SK-N-SH treated with all-trans-retinoic acid at 6 μM for 48 hours (cell line): ENCODE results near the gene OSBPL5.

Experiments
- ATAC-seq: fragments of 200-7000 bp; cut with Tn5 transposase; 3 replicates; pipeline ENCODE4 v1.9.1; 2020; ENCODE audit warnings: mild to moderate bottlenecking, moderate library complexity
- ARNTL ChIP-seq: fragments of 450-650 bp; formaldehyde crosslinking; IDR thresholded peaks from 2 replicates; pipeline ENCODE4 v1.5.0; 2020; ENCODE audit warnings: low read depth, mild to moderate bottlenecking, moderate library complexity, borderline replicate concordance
- BACH2 ChIP-seq: fragments of 250-450 bp; sonication (Bioruptor Pico); IDR thresholded peaks from 2 replicates; pipeline ENCODE4 v1.9.0; 2021; ENCODE audit warnings: mild to moderate bottlenecking, borderline replicate concordance
- CSDC2 ChIP-seq: fragments of 250-450 bp; sonication (Bioruptor Pico); IDR thresholded peaks from 2 replicates; pipeline ENCODE4 v1.5.0; 2020; ENCODE audit warnings: mild to moderate bottlenecking, moderate library complexity
- ESRRG ChIP-seq: fragments of 250-450 bp; sonication (Bioruptor Pico); IDR thresholded peaks from 2 replicates; pipeline ENCODE4 v1.6.1; 2021; ENCODE audit warnings: mild to moderate bottlenecking
- GLIS3 ChIP-seq: fragments of 250-450 bp; sonication (Bioruptor Pico); IDR thresholded peaks from 2 replicates; pipeline ENCODE4 v1.5.0; 2020; ENCODE audit warnings: mild to moderate bottlenecking, moderate library complexity
- OSR1 ChIP-seq: fragments of 250-450 bp; sonication (Bioruptor Pico); IDR thresholded peaks from 2 replicates; pipeline ENCODE4 v1.8.0; 2022; ENCODE audit warnings: moderate library complexity, mild to moderate bottlenecking, inconsistent platforms
- PPARA ChIP-seq: fragments of 250-450 bp; sonication (Bioruptor Pico); IDR thresholded peaks from 2 replicates; pipeline ENCODE4 v1.5.0; 2020; ENCODE audit warnings: mild to moderate bottlenecking, borderline replicate concordance
- SNAI2 ChIP-seq: fragments of 250-450 bp; sonication (Bioruptor Pico); IDR thresholded peaks from 2 replicates; pipeline ENCODE4 v1.5.0; 2020; ENCODE audit warnings: mild to moderate bottlenecking, moderate library complexity
- TCF4 ChIP-seq: fragments of 250-450 bp; sonication (Bioruptor Pico); IDR thresholded peaks from 2 replicates; pipeline ENCODE4 v1.8.0; 2021; ENCODE audit warnings: mild to moderate bottlenecking, moderate library complexity, borderline replicate concordance
- TOX ChIP-seq: fragments of 250-450 bp; sonication (Bioruptor Pico); IDR thresholded peaks from 2 replicates; pipeline ENCODE4 v1.8.0; 2021; ENCODE audit warnings: mild to moderate bottlenecking, moderate library complexity, borderline replicate concordance
- ZFP3 ChIP-seq: fragments of 250-450 bp; sonication (Bioruptor Pico); IDR thresholded peaks from 2 replicates; pipeline ENCODE4 v1.5.0; 2020; ENCODE audit warnings: mild to moderate bottlenecking, moderate library complexity
- ZFP30 ChIP-seq: fragments of 450-650 bp; formaldehyde crosslinking; IDR thresholded peaks from 2 replicates; pipeline ENCODE4 v1.5.0; 2022; ENCODE audit warnings: mild to moderate bottlenecking, moderate library complexity
- ZNF565 ChIP-seq: fragments of 450-650 bp; formaldehyde crosslinking; conservative IDR thresholded peaks from 2 replicates; pipeline ENCODE4 v1.5.0; 2020; ENCODE audit warnings: low read depth, mild to moderate bottlenecking, moderate library complexity
- ZNF70 ChIP-seq: fragments of 450-650 bp; formaldehyde crosslinking; IDR thresholded peaks from 2 replicates; pipeline ENCODE4 v1.5.0; 2020; ENCODE audit warnings: mild to moderate bottlenecking, moderate library complexity
- ZNF8 ChIP-seq: fragments of 450-650 bp; formaldehyde crosslinking; IDR thresholded peaks from 2 replicates; pipeline ENCODE4 v1.5.0; 2020; ENCODE audit warnings: mild to moderate bottlenecking, moderate library complexity
- TF ChIP-seq, protein P1 (sequence below): fragments of 250-450 bp; sonication (Bioruptor Pico); IDR thresholded peaks from 2 replicates; pipeline ENCODE4 v1.5.0; 2020; ENCODE audit warnings: mild to moderate bottlenecking, moderate library complexity
- TF ChIP-seq, protein P2 (sequence below): fragments of 250-450 bp; sonication (Bioruptor Pico); IDR thresholded peaks from 2 replicates; pipeline ENCODE4 v1.8.0; 2020; ENCODE audit warnings: mild to moderate bottlenecking, moderate library complexity, borderline replicate concordance
- TF ChIP-seq, protein P3 (sequence below): fragments of 250-450 bp; sonication (Bioruptor Pico); IDR thresholded peaks from 2 replicates; pipeline ENCODE4 v1.8.0; 2021; ENCODE audit warnings: low read depth, mild to moderate bottlenecking, moderate library complexity, borderline replicate concordance
- TF ChIP-seq, protein P4 (sequence below): fragments of 250-450 bp; sonication (Bioruptor Pico); IDR thresholded peaks from 2 replicates; pipeline ENCODE4 v1.5.1; 2021; ENCODE audit warnings: mild to moderate bottlenecking, moderate library complexity
- TF ChIP-seq, protein P5 (sequence below): fragments of 250-450 bp; sonication (Bioruptor Pico); IDR thresholded peaks from 2 replicates; pipeline ENCODE4 v1.5.1; 2020; ENCODE audit warnings: low read depth, mild to moderate bottlenecking, moderate library complexity

Gene OSBPL5

DNA sequence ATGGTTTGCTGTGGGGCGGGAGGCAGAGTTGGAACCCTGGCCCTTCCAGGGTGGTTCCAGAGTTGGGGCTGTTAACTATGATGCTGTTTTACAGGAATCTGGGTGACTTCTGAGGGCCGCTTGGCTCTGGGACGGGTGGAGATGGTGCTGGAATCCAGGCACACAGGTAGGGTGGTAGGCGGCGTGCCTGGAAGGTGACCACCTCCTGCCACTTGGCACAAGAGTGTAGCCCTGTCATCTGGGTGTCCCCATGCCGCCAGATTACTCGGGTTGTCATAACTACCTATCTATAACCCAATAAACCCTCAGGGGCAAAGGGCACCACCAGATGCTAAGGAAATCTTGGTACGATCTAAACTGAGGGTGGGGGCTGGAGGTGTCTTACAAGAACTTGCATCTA lies 109.2 kb downstream of the OSBPL5 start:
- no peak for TF ChIP-seq ARNTL (CRISPR knock-in tag)
- TF ChIP-seq ESRRG (CRISPR knock-in tag), result no peak
- TF ChIP-seq BACH2 (CRISPR knock-in tag), result no peak
- TF ChIP-seq, protein P1, sequence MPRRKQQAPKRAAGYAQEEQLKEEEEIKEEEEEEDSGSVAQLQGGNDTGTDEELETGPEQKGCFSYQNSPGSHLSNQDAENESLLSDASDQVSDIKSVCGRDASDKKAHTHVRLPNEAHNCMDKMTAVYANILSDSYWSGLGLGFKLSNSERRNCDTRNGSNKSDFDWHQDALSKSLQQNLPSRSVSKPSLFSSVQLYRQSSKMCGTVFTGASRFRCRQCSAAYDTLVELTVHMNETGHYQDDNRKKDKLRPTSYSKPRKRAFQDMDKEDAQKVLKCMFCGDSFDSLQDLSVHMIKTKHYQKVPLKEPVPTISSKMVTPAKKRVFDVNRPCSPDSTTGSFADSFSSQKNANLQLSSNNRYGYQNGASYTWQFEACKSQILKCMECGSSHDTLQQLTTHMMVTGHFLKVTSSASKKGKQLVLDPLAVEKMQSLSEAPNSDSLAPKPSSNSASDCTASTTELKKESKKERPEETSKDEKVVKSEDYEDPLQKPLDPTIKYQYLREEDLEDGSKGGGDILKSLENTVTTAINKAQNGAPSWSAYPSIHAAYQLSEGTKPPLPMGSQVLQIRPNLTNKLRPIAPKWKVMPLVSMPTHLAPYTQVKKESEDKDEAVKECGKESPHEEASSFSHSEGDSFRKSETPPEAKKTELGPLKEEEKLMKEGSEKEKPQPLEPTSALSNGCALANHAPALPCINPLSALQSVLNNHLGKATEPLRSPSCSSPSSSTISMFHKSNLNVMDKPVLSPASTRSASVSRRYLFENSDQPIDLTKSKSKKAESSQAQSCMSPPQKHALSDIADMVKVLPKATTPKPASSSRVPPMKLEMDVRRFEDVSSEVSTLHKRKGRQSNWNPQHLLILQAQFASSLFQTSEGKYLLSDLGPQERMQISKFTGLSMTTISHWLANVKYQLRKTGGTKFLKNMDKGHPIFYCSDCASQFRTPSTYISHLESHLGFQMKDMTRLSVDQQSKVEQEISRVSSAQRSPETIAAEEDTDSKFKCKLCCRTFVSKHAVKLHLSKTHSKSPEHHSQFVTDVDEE (CRISPR knock-in tag), result no peak
- TF ChIP-seq OSR1 (CRISPR knock-in tag), result no peak
- no peak for TF ChIP-seq TOX
- TF ChIP-seq, protein P2, sequence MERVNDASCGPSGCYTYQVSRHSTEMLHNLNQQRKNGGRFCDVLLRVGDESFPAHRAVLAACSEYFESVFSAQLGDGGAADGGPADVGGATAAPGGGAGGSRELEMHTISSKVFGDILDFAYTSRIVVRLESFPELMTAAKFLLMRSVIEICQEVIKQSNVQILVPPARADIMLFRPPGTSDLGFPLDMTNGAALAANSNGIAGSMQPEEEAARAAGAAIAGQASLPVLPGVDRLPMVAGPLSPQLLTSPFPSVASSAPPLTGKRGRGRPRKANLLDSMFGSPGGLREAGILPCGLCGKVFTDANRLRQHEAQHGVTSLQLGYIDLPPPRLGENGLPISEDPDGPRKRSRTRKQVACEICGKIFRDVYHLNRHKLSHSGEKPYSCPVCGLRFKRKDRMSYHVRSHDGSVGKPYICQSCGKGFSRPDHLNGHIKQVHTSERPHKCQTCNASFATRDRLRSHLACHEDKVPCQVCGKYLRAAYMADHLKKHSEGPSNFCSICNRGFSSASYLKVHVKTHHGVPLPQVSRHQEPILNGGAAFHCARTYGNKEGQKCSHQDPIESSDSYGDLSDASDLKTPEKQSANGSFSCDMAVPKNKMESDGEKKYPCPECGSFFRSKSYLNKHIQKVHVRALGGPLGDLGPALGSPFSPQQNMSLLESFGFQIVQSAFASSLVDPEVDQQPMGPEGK (CRISPR knock-in tag), result no peak
- no peak for TF ChIP-seq ZFP30 (CRISPR knock-in tag)
- no peak for TF ChIP-seq TCF4 (CRISPR knock-in tag)
- TF ChIP-seq ZFP3 (CRISPR knock-in tag), result no peak
- TF ChIP-seq ZNF8 (CRISPR knock-in tag), result no peak
- no peak for TF ChIP-seq GLIS3 (CRISPR knock-in tag)
- TF ChIP-seq, protein P3, sequence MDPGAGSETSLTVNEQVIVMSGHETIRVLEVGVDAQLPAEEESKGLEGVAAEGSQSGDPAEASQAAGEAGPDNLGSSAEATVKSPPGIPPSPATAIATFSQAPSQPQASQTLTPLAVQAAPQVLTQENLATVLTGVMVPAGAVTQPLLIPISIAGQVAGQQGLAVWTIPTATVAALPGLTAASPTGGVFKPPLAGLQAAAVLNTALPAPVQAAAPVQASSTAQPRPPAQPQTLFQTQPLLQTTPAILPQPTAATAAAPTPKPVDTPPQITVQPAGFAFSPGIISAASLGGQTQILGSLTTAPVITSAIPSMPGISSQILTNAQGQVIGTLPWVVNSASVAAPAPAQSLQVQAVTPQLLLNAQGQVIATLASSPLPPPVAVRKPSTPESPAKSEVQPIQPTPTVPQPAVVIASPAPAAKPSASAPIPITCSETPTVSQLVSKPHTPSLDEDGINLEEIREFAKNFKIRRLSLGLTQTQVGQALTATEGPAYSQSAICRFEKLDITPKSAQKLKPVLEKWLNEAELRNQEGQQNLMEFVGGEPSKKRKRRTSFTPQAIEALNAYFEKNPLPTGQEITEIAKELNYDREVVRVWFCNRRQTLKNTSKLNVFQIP (CRISPR knock-in tag), result no peak
- ATAC-seq, result no peak

DNA sequence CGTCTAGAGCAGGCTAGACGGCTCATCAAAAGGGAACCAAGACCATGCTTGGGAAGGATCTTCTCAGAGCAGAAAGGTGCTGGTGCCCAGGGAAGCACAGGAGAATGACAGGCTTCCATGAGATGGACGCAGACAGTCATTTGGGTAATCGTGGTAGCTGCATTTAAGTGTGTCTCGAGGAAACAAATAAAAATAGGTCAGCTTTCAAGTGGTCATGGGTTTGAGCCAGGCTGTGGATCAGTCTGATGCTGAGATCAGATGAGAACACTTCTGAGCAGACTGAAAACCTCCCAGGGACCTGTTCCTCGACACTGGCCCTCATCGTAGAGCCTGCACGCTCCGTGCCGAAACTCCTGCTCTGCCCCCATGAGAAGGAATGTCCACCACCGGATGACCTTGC lies 112.5 kb downstream of the OSBPL5 start:
- TF ChIP-seq, protein P4, sequence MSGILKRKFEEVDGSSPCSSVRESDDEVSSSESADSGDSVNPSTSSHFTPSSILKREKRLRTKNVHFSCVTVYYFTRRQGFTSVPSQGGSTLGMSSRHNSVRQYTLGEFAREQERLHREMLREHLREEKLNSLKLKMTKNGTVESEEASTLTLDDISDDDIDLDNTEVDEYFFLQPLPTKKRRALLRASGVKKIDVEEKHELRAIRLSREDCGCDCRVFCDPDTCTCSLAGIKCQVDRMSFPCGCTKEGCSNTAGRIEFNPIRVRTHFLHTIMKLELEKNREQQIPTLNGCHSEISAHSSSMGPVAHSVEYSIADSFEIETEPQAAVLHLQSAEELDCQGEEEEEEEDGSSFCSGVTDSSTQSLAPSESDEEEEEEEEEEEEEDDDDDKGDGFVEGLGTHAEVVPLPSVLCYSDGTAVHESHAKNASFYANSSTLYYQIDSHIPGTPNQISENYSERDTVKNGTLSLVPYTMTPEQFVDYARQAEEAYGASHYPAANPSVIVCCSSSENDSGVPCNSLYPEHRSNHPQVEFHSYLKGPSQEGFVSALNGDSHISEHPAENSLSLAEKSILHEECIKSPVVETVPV (CRISPR knock-in tag), result no peak
- TF ChIP-seq ZNF565 (CRISPR knock-in tag), result no peak
- TF ChIP-seq BACH2 (CRISPR knock-in tag), result no peak
- TF ChIP-seq, protein P1 (CRISPR knock-in tag), result no peak
- no peak for TF ChIP-seq PPARA (CRISPR knock-in tag)
- no peak for TF ChIP-seq GLIS3 (CRISPR knock-in tag)
- no peak for TF ChIP-seq TCF4 (CRISPR knock-in tag)
- no peak for ATAC-seq

DNA sequence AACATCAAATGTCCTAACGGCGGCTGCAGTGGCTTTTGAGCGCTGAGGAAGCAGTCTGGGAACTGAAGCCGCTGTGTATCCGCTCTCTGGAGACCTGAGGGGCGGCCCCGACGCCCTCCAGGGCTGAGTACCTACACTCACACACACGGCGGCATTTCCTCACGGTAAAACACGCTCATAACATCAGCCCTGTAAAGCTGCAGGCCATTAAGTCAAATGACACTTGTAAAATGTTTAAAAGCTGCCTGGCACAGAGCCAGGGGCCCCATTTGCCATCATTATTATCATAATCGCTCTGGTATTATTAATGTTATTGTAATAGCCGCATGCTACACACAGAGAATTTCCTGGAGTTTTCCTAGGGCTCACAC lies 113.0 kb downstream of the OSBPL5 start:
- ATAC-seq, result no peak
- TF ChIP-seq ZFP3 (CRISPR knock-in tag) (no peak), OSR1 (CRISPR knock-in tag) (no peak), CSDC2 (no peak), SNAI2 (CRISPR knock-in tag) (no peak), ZFP30 (CRISPR knock-in tag) (no peak), ZNF565 (CRISPR knock-in tag) (no peak), ARNTL (CRISPR knock-in tag) (no peak), ESRRG (CRISPR knock-in tag) (no peak), ZNF70 (CRISPR knock-in tag) (no peak)
- TF ChIP-seq, protein P5, sequence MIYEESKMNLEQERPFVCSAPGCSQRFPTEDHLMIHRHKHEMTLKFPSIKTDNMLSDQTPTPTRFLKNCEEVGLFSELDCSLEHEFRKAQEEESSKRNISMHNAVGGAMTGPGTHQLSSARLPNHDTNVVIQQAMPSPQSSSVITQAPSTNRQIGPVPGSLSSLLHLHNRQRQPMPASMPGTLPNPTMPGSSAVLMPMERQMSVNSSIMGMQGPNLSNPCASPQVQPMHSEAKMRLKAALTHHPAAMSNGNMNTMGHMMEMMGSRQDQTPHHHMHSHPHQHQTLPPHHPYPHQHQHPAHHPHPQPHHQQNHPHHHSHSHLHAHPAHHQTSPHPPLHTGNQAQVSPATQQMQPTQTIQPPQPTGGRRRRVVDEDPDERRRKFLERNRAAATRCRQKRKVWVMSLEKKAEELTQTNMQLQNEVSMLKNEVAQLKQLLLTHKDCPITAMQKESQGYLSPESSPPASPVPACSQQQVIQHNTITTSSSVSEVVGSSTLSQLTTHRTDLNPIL, result no peak
- TF ChIP-seq, protein P3 (CRISPR knock-in tag), result no peak
- TF ChIP-seq, protein P1 (CRISPR knock-in tag), result no peak
